GM12872 (cell line): ENCODE results near the gene HARS1.

Experiments used
- TF ChIP-seq, protein P1 (sequence below): IDR thresholded peaks from 3 replicates; pipeline ENCODE4 v1.5.1; 2011; ENCODE audit warnings: low read depth, mild to moderate bottlenecking, low read length, moderate library complexity; ENCODE audit not compliant: insufficient read depth

HARS1 gene, protein sequence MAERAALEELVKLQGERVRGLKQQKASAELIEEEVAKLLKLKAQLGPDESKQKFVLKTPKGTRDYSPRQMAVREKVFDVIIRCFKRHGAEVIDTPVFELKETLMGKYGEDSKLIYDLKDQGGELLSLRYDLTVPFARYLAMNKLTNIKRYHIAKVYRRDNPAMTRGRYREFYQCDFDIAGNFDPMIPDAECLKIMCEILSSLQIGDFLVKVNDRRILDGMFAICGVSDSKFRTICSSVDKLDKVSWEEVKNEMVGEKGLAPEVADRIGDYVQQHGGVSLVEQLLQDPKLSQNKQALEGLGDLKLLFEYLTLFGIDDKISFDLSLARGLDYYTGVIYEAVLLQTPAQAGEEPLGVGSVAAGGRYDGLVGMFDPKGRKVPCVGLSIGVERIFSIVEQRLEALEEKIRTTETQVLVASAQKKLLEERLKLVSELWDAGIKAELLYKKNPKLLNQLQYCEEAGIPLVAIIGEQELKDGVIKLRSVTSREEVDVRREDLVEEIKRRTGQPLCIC

DNA sequence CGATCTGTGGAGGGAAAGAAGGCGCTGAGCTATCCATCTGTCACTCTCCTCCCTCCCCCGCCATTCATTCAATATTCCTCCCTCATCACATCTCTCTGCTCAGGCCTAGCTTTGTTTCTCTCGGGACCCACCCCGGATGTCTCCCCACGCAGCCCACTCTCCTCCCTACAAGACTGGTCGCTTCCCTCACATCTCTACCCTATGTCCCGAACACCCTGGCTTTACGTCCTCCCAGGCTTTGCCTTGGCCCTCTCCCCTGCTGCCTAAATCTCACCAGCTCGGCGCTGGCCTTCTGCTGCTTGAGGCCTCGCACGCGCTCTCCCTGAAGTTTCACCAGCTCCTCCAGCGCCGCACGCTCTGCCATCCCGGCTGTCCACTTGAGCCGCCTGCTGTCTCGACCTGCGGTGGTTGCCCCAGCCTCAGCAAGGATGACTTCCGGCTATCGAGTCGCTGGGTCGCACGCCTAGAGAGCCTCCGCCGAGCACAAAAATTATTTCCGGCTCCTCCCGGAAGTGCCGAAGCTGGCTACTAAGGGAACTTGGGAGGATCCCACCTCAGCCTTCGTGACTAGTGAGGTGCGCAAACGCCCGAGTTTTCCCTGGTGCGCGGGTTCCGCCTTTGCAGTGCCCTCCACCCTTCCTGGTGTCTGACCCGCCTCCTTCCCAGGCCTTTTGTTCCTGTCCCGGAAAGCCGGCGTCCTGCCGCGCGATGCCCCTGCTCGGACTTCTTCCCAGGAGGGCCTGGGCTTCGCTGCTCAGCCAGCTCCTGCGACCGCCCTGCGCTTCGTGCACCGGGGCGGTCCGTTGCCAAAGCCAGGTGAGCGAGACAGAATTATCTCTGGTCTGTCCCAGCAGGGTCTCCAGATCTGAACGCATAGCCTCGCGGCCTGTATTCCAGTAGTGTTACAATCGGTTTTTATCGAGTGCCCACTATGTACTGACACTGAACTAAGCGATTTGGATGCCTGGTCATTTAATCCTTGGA, at the start of gene HARS1, which contains the start of gene HARS2:
TSS of gene HARS1 (minus strand) at position 430 of the 984 bp plus-strand sequence. CDS start at position 364, 66 bp downstream.
TSS of gene HARS2 (plus strand) at position 515 of the 984 bp plus-strand sequence. CDS start at position 709, 194 bp downstream.
- TF ChIP-seq, protein P1, sequence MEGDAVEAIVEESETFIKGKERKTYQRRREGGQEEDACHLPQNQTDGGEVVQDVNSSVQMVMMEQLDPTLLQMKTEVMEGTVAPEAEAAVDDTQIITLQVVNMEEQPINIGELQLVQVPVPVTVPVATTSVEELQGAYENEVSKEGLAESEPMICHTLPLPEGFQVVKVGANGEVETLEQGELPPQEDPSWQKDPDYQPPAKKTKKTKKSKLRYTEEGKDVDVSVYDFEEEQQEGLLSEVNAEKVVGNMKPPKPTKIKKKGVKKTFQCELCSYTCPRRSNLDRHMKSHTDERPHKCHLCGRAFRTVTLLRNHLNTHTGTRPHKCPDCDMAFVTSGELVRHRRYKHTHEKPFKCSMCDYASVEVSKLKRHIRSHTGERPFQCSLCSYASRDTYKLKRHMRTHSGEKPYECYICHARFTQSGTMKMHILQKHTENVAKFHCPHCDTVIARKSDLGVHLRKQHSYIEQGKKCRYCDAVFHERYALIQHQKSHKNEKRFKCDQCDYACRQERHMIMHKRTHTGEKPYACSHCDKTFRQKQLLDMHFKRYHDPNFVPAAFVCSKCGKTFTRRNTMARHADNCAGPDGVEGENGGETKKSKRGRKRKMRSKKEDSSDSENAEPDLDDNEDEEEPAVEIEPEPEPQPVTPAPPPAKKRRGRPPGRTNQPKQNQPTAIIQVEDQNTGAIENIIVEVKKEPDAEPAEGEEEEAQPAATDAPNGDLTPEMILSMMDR: no peak

DNA sequence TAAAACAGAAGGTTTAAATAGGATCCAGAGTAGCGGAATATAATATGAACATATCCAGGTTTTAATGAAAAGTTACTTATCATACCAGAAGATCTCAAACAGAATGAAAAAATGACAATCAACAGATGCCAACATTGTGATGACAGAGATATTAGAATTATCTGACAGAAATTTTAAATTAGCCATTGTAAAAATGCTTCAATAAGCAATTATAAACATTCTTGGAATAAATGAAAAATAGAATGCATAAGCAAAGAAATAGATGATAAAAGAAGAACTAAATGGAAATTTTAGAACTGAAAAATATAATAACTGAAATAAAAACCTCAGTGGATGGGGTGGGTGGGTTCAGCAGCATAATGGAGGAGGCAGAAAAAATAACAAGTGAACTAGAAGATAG, 46.3 kb upstream of the HARS1 start:
- TF ChIP-seq, protein P1: no peak

DNA sequence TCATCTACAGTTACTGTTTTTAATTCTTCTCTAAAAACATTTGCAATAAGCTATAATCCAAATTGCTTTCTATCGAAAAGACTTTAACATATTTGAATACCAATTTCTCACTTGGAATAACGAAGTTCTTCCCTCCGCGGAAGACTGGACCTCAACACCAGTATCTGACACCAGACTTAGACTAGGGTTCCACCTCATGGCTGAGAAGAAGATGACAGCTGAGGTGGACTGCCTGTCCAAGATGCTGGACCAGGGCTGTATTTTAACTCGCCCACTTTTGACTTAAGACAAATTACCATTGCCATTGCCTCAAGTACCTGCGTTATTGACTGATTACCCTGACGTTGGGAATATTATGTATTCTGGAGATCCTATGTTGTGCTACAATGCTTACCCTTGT, 43.2 kb upstream of the HARS1 start:
- TF ChIP-seq, protein P1: no peak

DNA sequence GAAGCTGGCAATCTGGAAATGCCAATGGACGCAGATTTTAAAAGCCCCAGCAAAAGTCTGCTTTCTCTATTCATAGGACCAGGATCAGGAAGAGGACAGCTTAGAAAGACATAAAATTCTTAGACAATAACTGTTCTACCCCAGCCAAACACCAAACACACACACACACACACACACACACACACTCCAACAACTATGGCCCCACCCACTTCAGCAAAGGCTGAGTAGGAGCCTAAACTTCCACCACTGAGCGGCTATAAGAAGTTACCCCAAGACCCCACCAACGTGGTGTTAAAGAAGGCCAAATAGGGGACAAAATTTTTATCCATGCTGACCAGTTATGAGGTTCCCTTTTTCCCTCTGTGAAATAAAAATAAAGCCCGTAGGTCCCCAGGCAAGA, 41.9 kb upstream of the HARS1 start:
- TF ChIP-seq, protein P1: no peak

DNA sequence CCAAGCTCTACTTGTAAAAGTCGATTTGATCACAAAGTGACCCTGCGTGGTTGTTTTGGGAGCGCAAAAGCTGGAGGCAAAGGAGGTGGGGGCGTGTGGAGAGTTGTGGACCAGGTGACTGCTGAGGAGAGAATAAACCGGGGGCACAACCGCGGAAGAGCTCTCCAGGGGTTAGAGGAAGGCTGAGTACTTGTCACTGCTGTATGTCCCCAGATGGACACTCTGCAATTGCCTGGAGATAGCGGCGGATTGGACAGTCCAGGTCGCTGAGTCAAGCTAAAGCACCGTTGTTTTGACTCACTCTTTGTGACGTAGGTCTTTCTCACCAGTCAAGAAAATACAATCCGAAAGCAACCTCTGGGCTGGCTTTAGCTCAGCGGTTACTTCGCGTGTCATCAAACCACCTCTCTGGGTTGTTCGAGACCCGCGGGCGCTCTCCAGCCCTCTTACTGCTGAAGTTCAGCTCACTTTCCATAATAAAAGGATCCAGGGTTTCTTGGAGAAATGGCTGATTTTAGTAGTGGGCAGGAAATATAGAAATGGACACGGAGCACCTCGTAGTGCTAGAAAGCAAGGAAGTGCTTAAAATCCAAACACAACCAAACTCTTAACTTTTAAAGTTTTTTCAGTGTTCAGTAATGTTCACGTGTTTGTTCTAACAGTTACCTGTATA, 34.8 kb upstream of the HARS1 start:
- TF ChIP-seq, protein P1: no peak

DNA sequence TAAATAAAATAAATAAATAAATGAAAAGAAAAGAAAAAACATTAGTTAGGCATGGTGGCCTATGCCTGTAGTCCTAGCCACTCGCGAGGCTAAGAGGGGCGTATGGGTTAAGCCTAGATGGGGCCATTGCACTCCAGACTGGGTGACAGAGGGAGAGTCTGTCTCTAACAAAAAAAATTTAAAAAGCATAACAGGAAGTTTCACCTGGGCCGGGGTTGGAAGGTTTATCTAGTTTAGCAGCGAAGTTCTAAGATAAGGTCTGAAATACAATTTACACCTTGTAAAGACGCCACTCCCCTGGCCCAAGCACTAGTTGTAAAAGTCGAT, 27.1 kb upstream of the HARS1 start:
- TF ChIP-seq, protein P1: no peak
